Mononuclear cell (primary cell): ENCODE results near the gene FAM180A. TPM values are rescaled to one million over a fixed set of nuclear protein-coding genes. Genes with fewer than 3 reads are reported as not detected.
"Not testable (repeated sequence)": the region's sequence is repeated elsewhere in the genome, so short reads cannot be mapped to it uniquely, and the experiment has no call there.

Experiments
- H3K27me3 ChIP-seq: 2 replicates; pipeline ENCODE4 v1.6.0; 2011; ENCODE audit warnings: low read length, control low read depth; ENCODE audit not compliant: insufficient read depth
- H3K4me1 ChIP-seq: 2 replicates; pipeline ENCODE4 v1.5.1; 2011; ENCODE audit warnings: mild to moderate bottlenecking, low read length, control low read depth; ENCODE audit not compliant: insufficient read depth
- H3K4me3 ChIP-seq: 2 replicates; pipeline ENCODE4 v1.5.1; 2011; ENCODE audit warnings: mild to moderate bottlenecking, low read length, moderate library complexity
- H3K9me3 ChIP-seq: 2 replicates; pipeline ENCODE4 v1.5.1; 2011; ENCODE audit warnings: low read depth, mild to moderate bottlenecking, control low read depth, low read length
- total RNA-seq: library from RNA; depleted of rRNA; stranded (reverse); fragments of >200 nt; gene quantifications from one replicate; pipeline ENCODE4 v1.2.3, GENCODE V29; 2012

Gene FAM180A
- total RNA-seq, 1 donor = not detected

DNA sequence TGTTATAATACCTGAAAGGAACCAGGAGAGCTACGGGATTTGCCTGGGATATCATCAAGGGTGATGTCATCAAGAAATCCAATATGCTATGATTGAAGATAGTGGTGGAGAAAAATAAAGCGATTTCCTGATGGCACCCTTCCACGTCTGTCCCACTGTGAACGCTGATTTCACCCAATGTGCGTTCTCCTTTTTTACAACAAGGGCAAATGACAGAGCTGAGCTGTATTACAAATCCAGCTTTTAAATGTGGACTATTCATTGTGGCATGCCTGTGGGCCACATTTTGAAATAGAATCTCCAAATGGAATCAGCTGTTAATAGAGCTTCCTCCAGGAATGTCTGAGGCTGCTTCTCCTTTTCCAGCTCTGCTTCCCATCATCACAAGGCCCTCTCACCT is 43.9 kb downstream of the FAM180A start:
- no peaks in the 10 kb centered on the region for H3K4me1 ChIP-seq
- H3K9me3 ChIP-seq = no peaks in the 10 kb centered on the region
- H3K4me3 ChIP-seq = no peak overlapping the region
- no peaks in the 10 kb centered on the region for H3K27me3 ChIP-seq

DNA sequence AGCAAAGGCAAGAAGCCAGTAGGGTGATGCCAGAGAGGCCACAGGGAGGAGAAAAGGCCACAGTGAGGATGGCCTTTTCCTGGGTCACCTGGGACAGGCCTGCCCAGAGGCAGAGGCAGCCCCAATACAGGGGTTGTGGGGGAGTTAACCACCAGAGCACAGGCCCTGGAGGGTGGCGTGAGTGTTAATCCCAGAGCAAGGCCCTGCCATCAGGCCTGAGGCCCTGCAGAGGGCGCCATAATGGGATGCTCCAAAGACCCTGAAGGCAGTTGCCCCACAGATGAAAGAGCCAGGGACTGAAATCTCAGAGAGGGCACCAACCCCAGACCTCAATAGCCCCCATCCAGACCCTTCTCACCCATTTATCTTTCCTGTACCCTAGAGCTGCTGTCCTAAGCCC is 44.5 kb downstream of the FAM180A start:
- no peak overlapping the region for H3K4me3 ChIP-seq
- H3K9me3 ChIP-seq = no peaks in the 10 kb centered on the region
- no peaks in the 10 kb centered on the region for H3K27me3 ChIP-seq
- no peaks in the 10 kb centered on the region for H3K4me1 ChIP-seq

DNA sequence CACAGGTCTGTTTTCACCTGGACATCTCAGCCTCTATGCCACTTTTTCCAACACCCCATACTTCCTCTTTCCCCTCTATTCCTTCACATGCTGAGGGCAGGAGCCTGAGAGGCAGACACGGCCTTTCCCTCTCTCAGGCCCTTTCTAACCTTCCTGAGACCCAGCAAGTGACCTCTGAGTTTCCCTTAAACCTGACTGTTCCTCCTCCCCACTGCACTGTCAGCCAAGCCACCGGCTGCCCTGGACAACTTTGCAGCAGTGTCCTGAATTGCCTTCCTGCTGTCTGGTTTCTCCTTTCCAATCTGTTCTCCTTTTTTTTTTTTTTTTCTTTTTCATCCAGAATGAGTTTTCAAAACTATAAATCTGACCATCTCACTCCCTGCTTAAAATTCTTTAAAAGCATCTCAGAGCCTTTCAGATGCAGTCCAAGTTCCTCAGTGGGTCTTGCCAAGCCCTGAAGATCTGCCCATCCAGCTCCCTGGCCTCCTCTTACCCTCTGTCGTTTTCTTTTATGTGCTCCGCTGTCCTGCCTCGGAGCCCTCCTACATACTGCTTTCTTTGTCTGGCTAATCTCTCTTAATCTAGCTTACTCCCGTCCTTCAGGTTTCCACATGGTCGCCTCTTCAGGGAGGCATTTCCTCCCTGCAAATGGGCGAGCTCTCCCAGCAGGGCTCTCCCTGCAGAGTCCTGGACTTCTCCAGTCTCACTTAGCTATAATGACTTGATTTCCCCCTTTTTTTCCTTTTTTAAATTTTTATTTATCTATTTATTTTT is 51.1 kb downstream of the FAM180A start:
- H3K27me3 ChIP-seq = no peaks in the 10 kb centered on the region
- H3K4me1 ChIP-seq = no peaks in the 10 kb centered on the region
- H3K9me3 ChIP-seq = no peaks in the 10 kb centered on the region
- H3K4me3 ChIP-seq = no peak overlapping the region

DNA sequence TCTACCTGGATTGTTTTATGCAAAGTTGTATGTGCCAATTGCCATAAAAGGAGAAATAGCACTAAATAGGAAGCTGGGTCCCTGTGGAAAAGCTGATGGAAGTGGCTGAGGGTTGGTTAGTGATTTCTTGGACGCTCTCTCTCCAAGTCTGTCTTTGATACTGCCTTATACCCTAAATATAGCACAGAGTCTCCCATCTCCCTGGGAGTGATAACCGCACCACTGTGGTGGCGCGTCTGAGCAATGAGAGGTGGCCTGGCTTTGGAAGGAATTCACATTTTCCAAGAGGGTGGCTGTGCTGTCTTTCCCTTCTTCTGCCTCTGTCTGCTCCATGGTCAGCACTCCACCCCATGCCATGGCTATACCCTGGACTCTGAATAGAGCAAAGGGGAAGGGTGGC is 55.1 kb downstream of the FAM180A start:
- H3K9me3 ChIP-seq = no peaks in the 10 kb centered on the region

GRCh38 chr7:135692606-135693005 is 56.0 kb downstream of the FAM180A start:
- not testable (repeated sequence) for H3K9me3 ChIP-seq, H3K4me1 ChIP-seq, H3K27me3 ChIP-seq, H3K4me3 ChIP-seq

More for the DNA sequence above, 55.1 kb downstream of the FAM180A start:
- Histone ChIP-seq H3K4me3 (no peak overlapping the region), H3K27me3 (no peaks in the 10 kb centered on the region), H3K4me1 (peaks cover 4% of the 10 kb centered on the region)

DNA sequence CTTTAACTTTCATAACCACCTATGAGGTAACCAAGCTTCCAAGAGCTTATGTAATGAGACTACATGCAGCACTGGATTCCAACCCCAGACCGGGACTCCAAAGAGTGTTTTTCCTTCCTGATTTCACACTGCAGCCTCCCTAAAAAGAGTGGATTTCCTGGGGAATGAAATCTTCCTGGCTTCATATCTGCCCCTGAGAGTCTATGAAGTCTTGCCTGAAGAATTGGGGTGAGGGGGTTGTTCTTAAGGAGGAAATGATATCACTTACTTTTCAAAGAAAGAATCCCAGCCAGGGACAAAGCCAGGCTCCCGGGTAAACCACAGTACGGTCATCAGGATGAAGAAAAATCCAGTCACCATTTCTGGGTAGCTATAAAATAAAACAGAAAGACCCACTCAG is 56.6 kb downstream of the FAM180A start:
- peaks cover 4% of the 10 kb centered on the region for H3K4me1 ChIP-seq
- no peak overlapping the region for H3K4me3 ChIP-seq
- H3K27me3 ChIP-seq = no peaks in the 10 kb centered on the region
- no peaks in the 10 kb centered on the region for H3K9me3 ChIP-seq

DNA sequence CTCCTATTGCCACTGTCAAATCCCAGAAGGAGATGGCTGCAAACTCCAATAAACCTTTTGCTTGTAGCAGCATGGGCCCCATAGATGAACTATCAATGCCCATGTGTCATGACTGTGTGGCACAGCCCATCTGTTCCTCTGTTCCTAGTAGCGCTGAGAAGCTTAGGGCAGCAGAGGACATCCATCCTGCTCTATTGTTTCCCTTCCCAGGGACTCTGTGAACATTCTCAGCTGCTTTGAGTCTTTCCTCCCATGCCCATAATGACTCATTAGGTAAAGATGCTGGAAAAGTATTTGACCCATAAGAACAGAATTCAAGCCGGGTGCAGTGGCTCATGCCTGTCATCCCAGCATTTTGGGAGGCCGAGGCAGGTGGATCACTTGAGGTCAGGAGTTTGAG is 58.0 kb downstream of the FAM180A start:
- no peaks in the 10 kb centered on the region for H3K9me3 ChIP-seq
- no peaks in the 10 kb centered on the region for H3K27me3 ChIP-seq
- peaks cover 4% of the 10 kb centered on the region for H3K4me1 ChIP-seq
- H3K4me3 ChIP-seq = no peak overlapping the region

DNA sequence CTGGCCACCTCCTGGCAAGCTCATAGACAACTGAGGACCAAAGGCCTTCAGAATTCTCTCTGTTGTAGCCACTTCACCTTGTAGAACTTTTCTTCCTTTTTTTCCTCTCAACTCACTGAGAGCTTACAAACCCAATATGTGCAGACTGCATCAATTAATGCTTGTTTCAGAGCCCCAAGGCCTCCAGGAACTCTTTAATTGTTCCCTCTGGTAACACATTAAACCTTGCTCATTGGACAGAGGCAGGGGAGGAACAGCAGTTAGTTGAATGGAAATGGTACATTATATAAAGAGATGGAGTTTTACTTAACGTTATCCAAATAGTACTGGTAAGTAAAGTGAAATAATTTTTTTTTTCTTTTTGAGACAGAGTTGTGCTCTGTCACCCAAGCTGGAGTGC is 61.1 kb downstream of the FAM180A start:
- Histone ChIP-seq H3K4me3 (no peak overlapping the region), H3K4me1 (peaks cover 4% of the 10 kb centered on the region), H3K27me3 (no peaks in the 10 kb centered on the region), H3K9me3 (no peaks in the 10 kb centered on the region)

DNA sequence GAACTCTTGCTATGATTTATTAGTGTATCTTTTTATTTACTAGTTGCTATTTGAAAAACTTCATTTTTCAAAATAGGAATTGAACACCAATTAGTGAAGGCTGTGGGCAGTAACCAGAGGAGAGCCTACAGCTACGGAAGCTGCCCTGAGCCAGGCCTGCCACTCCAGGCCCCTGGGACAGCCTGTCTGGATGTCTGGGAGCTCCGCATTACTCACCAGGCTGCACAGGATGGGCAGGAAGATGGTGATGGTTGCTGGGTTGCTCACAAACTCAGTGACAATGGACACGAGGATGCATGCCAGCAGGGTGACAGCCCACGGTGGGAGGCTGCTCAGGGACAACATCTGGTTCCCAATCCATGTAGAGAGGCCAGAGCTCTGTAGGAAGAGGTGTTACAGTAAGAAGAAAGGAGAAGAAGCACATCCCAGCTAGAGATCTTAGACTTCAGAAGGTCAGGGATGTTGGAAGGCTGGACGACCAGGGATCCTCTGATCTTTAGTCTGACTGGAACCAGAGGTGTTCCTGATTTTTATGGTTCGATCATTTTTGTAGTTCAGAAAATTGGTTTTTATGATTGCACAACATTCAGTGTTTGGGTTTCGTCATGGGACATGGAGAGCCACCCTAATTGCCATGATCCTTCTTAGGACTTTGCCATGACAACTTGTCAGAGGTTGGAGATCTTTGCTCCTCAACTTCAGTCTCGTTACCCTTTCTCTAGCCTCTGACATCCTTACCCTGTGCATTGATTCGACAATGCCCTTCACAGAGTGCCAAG is 63.1 kb downstream of the FAM180A start:
- Histone ChIP-seq H3K9me3 (no peaks in the 10 kb centered on the region), H3K27me3 (no peaks in the 10 kb centered on the region), H3K4me3 (no peak overlapping the region), H3K4me1 (no peaks in the 10 kb centered on the region)

- no peaks in the 10 kb centered on the region for H3K27me3 ChIP-seq
- no peaks in the 10 kb centered on the region for H3K4me1 ChIP-seq
- H3K4me3 ChIP-seq = no peak overlapping the region
- H3K9me3 ChIP-seq = no peaks in the 10 kb centered on the region
These were observed 63.9 kb downstream of the FAM180A start for GRCh38 chr7:135684699-135685098.

GRCh38 chr7:135684136-135684535 is 64.5 kb downstream of the FAM180A start:
- H3K27me3 ChIP-seq = no peaks in the 10 kb centered on the region
- no peak overlapping the region for H3K4me3 ChIP-seq
- H3K4me1 ChIP-seq = no peaks in the 10 kb centered on the region
- H3K9me3 ChIP-seq = no peaks in the 10 kb centered on the region

- H3K4me3 ChIP-seq = no peak overlapping the region
- H3K27me3 ChIP-seq = no peaks in the 10 kb centered on the region
- no peaks in the 10 kb centered on the region for H3K9me3 ChIP-seq
These were observed 65.0 kb downstream of the FAM180A start for GRCh38 chr7:135683609-135684008.

GRCh38 chr7:135682191-135682590 is 66.4 kb downstream of the FAM180A start:
- no peaks in the 10 kb centered on the region for H3K27me3 ChIP-seq
- no peaks in the 10 kb centered on the region for H3K4me1 ChIP-seq
- no peaks in the 10 kb centered on the region for H3K9me3 ChIP-seq
- no peak overlapping the region for H3K4me3 ChIP-seq

More at GRCh38 chr7:135683609-135684008, 65.0 kb downstream of the FAM180A start:
- no peaks in the 10 kb centered on the region for H3K4me1 ChIP-seq

GRCh38 chr7:135681762-135682161 is 66.9 kb downstream of the FAM180A start:
- no peaks in the 10 kb centered on the region for H3K27me3 ChIP-seq
- H3K4me1 ChIP-seq = no peaks in the 10 kb centered on the region
- no peaks in the 10 kb centered on the region for H3K9me3 ChIP-seq
- no peak overlapping the region for H3K4me3 ChIP-seq
